H1 (cell line): ENCODE measurements around the gene PRMT6.
"Not testable (repeated sequence)": the region's sequence is repeated elsewhere in the genome, so short reads cannot be mapped to it uniquely, and the experiment has no call there.

Experiments
- POLR2A ChIP-seq, 2 experiments: IDR thresholded peaks; 1 replicate in 1 of 2; 2 replicates in 1 of 2; pipeline ENCODE4 v1.6.1; 2011; ENCODE audit warnings: low read depth in 2 of 2, low read length in 2 of 2, mild to moderate bottlenecking in 2 of 2; ENCODE audit errors: control extremely low read depth in 1 of 2
- SIN3A ChIP-seq, 2 experiments: IDR thresholded peaks in 1 of 2; conservative IDR thresholded peaks in 1 of 2; 2 replicates each; pipeline ENCODE4 v1.6.1; 2011 to 2012; ENCODE audit warnings: low read length in 2 of 2, improper control_type of control experiment in 1 of 2, low read depth in 1 of 2, mild to moderate bottlenecking in 1 of 2
- SRF ChIP-seq: IDR thresholded peaks from 2 replicates; pipeline ENCODE4 v1.6.1; 2011; ENCODE audit warnings: mild to moderate bottlenecking, low read depth, low read length, moderate library complexity

DNA sequence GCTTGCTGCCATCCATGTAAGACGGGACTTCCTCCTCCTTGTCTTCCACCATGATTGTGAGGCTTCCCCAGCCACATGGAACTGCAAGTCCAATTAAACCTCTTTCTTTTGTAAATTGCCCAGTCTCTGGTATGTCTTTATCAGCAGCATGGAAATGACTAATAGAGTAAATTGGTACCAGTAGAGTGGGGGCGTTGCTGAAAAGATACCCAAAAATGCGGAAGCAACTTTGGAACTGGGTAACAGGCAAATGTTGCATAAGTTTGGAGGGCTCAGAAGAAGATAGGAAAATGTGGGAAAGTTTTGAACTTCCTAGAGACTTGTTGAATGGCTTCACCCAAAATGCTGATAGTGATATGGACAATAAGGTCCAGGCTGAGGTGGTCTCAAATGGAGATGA, 17.6 kb upstream of the PRMT6 start:
- TF ChIP-seq POLR2A (IDR thresholded peaks at IDR 0.05; ENCODE audit: control extremely low read depth in 1 of 2, low read depth in 2 of 2, low read length in 2 of 2); SIN3A (conservative IDR thresholded peaks at IDR 0.05 in 1 of 2, IDR thresholded peaks at IDR 0.05 in 1 of 2; ENCODE audit: low read depth in 1 of 2, low read length in 2 of 2); SRF: not testable (repeated sequence)
